Suprapubic skin (tissue), 4 donors: Measurements from ENCODE around the gene CPN2.

ENCODE experiments used
- POLR2A ChIP-seq, 2 donors: fragments of 450-650 bp; IDR thresholded peaks; one replicate each; pipeline ENCODE4 v1.6.1; 2017; ENCODE audit warnings: antibody characterized with exemption in 2 of 2, mild to moderate bottlenecking in 2 of 2, moderate library complexity in 2 of 2
- POLR2AphosphoS5 ChIP-seq, 3 donors: sonication (generic); formaldehyde crosslinking; IDR thresholded peaks; one replicate each; pipeline ENCODE4 v1.6.1; 2017; ENCODE audit warnings: antibody characterized with exemption in 3 of 3
- TF ChIP-seq, protein P1 (sequence below), 2 donors: fragments of 200-600 bp in 1 of 2; fragments of 450-650 bp in 1 of 2; sonication (generic) in 1 of 2; IDR thresholded peaks; one replicate each; pipeline ENCODE4 v1.5.1; 2016 to 2019; ENCODE audit warnings: antibody characterized with exemption in 2 of 2, mild to moderate bottlenecking in 1 of 2, moderate library complexity in 1 of 2

DNA sequence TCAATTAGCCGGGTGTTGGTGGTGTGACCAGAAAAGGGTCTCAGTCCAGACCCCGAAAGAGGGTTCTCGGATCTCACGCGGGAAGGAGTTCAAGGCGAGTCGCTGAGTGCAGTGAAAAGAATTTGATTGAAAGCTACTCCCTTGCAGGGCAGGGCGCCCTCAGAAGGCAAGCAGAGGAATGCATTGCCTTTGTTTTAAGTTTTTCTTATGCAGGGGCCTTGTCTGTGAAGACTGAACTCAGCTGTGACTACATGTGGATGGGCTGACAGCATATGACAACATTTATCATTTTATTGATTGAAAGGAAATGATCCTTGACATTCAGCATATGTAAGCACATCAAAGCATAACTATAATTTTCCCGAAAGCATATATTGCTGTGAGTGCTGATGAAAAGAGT lies 11.8 kb downstream of the CPN2 start:
- TF ChIP-seq, protein P1, sequence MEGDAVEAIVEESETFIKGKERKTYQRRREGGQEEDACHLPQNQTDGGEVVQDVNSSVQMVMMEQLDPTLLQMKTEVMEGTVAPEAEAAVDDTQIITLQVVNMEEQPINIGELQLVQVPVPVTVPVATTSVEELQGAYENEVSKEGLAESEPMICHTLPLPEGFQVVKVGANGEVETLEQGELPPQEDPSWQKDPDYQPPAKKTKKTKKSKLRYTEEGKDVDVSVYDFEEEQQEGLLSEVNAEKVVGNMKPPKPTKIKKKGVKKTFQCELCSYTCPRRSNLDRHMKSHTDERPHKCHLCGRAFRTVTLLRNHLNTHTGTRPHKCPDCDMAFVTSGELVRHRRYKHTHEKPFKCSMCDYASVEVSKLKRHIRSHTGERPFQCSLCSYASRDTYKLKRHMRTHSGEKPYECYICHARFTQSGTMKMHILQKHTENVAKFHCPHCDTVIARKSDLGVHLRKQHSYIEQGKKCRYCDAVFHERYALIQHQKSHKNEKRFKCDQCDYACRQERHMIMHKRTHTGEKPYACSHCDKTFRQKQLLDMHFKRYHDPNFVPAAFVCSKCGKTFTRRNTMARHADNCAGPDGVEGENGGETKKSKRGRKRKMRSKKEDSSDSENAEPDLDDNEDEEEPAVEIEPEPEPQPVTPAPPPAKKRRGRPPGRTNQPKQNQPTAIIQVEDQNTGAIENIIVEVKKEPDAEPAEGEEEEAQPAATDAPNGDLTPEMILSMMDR (IDR thresholded peaks at IDR 0.05) = no peak
- TF ChIP-seq POLR2AphosphoS5 (IDR thresholded peaks at IDR 0.05) = no peak
- no peak for TF ChIP-seq POLR2A (IDR thresholded peaks at IDR 0.05)
